GM12875 (cell line): ENCODE measurements around the gene LGALS14.
"Not testable (repeated sequence)": the region's sequence is repeated elsewhere in the genome, so short reads cannot be mapped to it uniquely, and the experiment has no call there.

Source experiments
- H3K4me3 ChIP-seq: one replicate; pipeline ENCODE4 v1.5.1; 2011; ENCODE audit warnings: low read depth, low read length, control low read depth
- CTCF ChIP-seq: IDR thresholded peaks from 2 replicates; pipeline ENCODE4 v1.5.1; 2011; ENCODE audit warnings: low read depth, mild to moderate bottlenecking, control low read depth, inconsistent platforms, low read length, moderate library complexity, borderline replicate concordance; ENCODE audit not compliant: insufficient read depth

Gene LGALS14

DNA sequence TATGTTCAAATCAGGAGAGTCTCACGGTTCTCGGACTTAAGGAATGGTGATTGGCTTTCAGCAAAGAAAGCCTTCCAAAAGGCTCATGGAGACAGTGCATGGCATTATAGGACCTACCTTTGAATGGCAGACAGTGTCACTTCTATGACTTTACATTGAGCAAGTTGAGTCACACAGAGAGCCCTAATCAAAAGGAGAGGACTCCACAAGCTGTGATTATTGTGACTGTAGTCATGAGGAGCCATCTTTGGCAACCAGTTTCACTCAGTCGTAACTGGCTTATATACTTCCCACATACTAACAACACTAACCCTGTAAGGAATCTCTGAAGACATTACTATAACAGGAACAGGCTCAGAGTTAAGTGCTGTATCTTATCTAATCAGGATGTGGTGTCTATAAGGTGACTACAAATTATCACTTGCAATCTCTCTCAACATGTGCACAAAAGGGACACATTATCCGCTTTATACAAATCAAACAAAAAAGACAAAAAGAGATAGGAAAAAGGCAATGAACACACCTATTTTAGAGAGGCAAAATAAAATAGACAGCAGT is 6.1 kb downstream of the LGALS14 start:
- no peak for TF ChIP-seq CTCF
- H3K4me3 ChIP-seq = no peak overlapping the region

DNA sequence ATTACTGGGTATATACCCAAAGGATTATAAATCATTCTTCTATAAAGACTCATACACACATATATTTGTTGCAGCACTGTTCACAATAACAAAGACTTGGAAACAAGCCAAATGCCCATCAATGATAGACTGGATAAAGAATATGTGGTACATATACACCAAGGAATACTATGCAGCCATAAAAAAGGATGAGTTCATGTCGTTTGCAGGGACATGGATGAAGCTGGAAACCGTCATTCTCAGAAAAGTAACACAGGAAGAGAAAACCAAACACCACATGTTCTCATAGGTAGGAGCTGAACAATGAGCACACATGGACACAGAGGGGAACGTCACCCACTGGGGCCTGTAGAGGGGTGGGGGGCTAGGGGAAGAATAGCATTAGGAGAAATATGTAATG is 15.9 kb downstream of the LGALS14 start:
- H3K4me3 ChIP-seq = not testable (repeated sequence)

DNA sequence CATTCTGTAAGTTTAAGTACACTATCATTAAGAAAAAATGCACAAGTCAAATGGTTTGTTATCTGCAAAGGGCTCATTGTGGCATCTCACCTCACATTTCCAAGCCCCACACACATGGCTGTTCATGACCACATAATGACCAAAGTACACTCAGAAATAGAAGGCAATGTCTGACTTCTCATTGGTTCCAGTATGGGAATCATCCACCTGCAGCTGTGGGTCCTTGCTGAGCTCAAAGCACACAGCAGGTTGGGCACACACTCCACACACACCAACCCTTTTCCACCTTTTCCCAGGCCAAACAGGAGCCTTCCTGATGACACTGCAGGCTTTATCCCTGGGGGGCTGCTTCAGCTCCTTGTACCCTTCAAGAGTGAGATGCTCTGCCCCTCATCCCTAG is 21.7 kb downstream of the LGALS14 start:
- TF ChIP-seq CTCF = no peak
- no peak overlapping the region for H3K4me3 ChIP-seq

DNA sequence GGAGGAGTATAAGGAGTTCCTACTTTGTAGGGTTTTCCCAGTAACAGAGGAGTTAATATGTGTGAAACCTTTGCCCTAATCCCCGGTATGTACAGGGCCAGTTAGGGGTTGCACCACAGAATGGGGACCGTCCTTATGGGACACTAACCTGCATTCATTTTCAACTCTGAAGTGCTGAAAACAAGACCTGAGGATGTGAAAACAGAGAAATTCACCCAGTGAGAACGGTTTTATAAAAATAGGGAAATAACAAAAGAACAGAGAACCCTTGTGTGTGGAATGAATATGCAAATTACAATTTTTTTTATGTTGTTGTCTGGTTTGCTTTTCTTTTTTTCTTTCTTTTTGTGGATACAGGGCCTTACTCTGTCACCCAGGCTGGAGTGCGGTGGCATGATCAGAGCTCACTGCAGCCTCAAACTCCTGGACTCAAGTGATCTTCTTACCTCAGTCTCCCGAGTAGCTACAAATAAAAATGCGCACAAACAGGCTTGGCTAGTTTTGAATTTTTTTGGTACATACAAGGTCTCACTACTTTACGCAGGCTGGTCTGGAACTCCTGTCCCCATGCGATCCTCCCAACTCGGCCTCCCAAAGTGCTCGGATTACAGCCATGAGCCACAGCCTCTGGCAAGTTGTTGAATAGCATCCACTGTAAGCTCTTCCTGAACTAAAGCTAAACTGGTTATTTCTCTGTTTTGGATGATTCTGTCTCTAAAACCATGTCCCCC is 23.0 kb downstream of the LGALS14 start:
- no peak for TF ChIP-seq CTCF
- no peak overlapping the region for H3K4me3 ChIP-seq

- no peak for TF ChIP-seq CTCF
- no peak overlapping the region for H3K4me3 ChIP-seq
Measured at GRCh38 chr19:39728040-39728439, 23.8 kb downstream of the LGALS14 start.

DNA sequence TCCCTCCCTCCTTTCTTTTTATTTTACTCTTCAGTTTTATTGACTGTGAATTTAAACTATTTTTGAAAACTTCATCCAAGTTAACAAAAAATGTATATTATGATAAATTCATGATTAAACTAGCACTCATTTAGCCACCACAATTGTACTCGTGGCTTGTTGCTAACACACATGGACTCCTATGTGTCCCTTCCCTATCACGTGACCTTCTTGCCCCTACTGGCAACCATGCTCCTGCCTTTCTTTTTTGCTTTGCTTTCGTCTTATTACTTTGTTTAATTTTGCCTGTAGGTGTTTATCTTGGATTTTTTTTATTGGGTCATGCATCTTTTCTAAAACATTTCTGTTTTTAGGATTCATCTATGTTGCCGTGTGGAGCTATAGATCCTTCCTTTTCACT is 25.3 kb downstream of the LGALS14 start:
- no peak overlapping the region for H3K4me3 ChIP-seq
- no peak for TF ChIP-seq CTCF

DNA sequence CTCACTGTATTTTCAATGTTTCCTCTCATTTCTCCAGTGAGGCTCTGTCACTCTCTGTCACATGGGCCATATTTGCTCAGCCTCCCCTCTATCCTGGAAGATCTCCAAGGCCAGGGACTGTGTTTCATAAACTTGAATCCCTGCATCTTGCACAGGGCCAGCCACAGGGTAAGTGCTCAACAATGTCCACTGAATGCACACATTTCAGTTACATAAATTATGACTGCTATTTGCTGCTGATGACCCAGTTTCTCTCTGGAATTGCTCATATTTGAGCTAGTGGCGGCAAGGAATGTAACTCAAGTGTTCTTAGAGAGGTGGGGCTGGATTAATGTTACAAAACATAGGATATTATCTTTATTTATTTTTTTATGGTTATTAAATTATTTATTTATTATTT is 27.4 kb downstream of the LGALS14 start:
- H3K4me3 ChIP-seq = no peak overlapping the region
- TF ChIP-seq CTCF = no peak
